SJSA1 (cell line): ENCODE data around the gene SLIT1. TPM values are rescaled to one million over a fixed set of nuclear protein-coding genes. Genes with fewer than 3 reads are reported as not detected.
A peak's percentile ranks its signal among the peaks of the same experiment; 100 is the strongest.

Experiments
- DNase-seq, 2 experiments: peaks; one replicate each; pipeline ENCODE4 v3.0.0-alpha.2; 2015 to 2020; ENCODE audit warnings: low spot score in 2 of 2, low read depth in 1 of 2
- H3K27ac ChIP-seq: fragments of 250-450 bp; sonication (Bioruptor Pico); 2 replicates; pipeline ENCODE4 v1.5.1; 2020; ENCODE audit warnings: mild to moderate bottlenecking, moderate library complexity
- H3K27me3 ChIP-seq: fragments of 250-450 bp; sonication (Bioruptor Pico); replicated peaks from 2 replicates; pipeline ENCODE4 v1.5.1; 2020; ENCODE audit warnings: mild to moderate bottlenecking, moderate library complexity
- H3K36me3 ChIP-seq: fragments of 250-450 bp; sonication (Bioruptor Pico); 2 replicates; pipeline ENCODE4 v1.5.1; 2020; ENCODE audit warnings: mild to moderate bottlenecking
- H3K4me1 ChIP-seq: fragments of 250-450 bp; sonication (Bioruptor Pico); replicated peaks from 2 replicates; pipeline ENCODE4 v1.6.1; 2021; ENCODE audit warnings: mild to moderate bottlenecking
- H3K4me3 ChIP-seq: fragments of 250-450 bp; sonication (Bioruptor Pico); 2 replicates; pipeline ENCODE4 v1.5.1; 2020; ENCODE audit warnings: mild to moderate bottlenecking
- H3K9me3 ChIP-seq: fragments of 250-450 bp; sonication (Bioruptor Pico); replicated peaks from 2 replicates; pipeline ENCODE4 v1.5.1; 2020; ENCODE audit warnings: mild to moderate bottlenecking
- total RNA-seq: library from RNA; depleted of rRNA; stranded (reverse); fragments of >200 nt; shearing (Covaris generic); gene quantifications from 2 replicates; pipeline ENCODE4 v1.2.3, GENCODE V29; 2014

The SLIT1 gene
- total RNA-seq, 1 experiment from 2014 or later = not detected

DNA sequence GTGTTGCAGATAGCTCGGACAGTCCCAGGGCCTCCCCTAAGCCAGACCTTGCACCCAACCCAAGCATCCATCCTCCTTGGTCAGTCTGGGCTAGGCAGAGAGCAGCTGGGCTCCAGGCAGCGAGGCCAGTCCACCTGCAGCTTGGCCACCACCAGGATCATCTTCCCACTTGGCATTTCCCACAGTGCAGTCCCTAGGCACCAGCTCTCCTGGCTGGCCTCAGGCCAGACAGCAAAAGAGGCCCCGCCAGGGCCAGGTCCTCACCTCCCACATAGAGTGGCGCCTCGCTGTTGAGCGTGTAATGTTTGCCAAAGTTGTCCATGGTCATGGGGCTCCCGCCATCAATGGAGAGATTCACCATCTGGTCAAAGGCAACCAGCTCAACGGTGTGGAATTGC is 182.0 kb downstream of the SLIT1 start:
- no peak overlapping the region for H3K27ac ChIP-seq
- H3K9me3 ChIP-seq = peaks cover 3% of the 10 kb centered on the region; the same call in 1 of the 2 replicates
- no peak for DNase-seq
- H3K4me3 ChIP-seq = no peak overlapping the region
- no peaks in the 10 kb centered on the region for H3K36me3 ChIP-seq
- no peaks in the 10 kb centered on the region for H3K27me3 ChIP-seq
- no peaks in the 10 kb centered on the region for H3K4me1 ChIP-seq

DNA sequence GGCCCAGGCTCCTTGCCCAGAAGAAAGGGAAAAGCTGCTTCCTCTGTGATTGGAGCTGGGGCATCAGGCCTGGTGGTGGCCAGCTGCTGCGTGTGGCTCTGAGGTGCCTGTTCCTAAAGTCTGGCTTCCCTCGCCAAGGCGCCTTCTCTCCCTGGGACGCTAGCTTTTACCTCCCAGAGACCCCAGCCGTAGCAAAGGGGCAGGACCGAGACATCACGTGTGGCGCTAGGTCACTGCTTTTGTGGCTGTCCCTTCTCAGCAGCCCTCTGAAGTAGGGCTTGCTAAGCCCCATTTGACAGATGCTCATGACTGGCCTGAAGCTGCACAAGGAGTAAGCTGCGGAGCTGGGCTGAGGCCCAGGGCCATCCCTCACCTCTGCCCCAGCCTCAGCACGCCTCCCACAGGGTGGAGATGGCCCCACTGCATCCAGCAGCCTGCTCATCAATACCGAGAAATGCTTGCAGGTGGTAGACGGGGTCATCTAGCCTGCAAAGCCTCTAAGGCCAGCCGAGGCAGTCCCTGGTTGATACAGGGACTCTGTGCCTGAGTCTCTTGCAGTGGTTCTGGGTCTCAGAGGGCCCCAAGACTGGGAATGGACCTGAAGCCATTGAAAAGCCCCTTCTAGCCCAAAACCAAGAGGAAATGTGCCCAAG is 182.5 kb downstream of the SLIT1 start:
- Histone ChIP-seq H3K36me3 (no peaks in the 10 kb centered on the region), H3K4me1 (no peaks in the 10 kb centered on the region), H3K9me3 (peaks cover 3% of the 10 kb centered on the region; the same call in 1 of the 2 replicates), H3K27ac (no peak overlapping the region), H3K27me3 (no peaks in the 10 kb centered on the region), H3K4me3 (no peak overlapping the region)
- no peak for DNase-seq

DNA sequence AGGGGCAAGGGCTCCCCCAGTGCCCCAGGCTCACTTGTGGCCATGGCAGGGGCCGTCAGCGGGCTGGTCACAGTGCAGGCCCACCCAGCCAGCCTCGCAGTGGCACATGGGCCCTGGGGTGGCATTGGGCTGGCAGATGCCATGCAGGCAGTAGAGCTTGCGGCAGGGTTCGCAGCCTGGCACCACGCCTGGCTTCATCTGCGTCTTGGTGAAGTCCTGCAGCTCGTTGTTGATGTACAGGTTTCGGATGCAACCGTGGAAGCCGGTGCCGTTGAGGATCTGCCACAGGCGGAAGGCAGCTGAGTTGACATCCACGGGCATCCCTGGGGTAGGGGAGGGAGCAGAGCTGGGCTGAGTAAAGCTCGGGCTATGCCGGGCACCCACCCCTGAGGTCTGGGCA is 183.1 kb downstream of the SLIT1 start:
- Histone ChIP-seq H3K27me3 (no peaks in the 10 kb centered on the region), H3K4me1 (no peaks in the 10 kb centered on the region), H3K9me3 (peaks cover 2% of the 10 kb centered on the region; the same call in 1 of the 2 replicates), H3K36me3 (no peaks in the 10 kb centered on the region), H3K4me3 (no peak overlapping the region), H3K27ac (no peak overlapping the region)
- no peak for DNase-seq

DNA sequence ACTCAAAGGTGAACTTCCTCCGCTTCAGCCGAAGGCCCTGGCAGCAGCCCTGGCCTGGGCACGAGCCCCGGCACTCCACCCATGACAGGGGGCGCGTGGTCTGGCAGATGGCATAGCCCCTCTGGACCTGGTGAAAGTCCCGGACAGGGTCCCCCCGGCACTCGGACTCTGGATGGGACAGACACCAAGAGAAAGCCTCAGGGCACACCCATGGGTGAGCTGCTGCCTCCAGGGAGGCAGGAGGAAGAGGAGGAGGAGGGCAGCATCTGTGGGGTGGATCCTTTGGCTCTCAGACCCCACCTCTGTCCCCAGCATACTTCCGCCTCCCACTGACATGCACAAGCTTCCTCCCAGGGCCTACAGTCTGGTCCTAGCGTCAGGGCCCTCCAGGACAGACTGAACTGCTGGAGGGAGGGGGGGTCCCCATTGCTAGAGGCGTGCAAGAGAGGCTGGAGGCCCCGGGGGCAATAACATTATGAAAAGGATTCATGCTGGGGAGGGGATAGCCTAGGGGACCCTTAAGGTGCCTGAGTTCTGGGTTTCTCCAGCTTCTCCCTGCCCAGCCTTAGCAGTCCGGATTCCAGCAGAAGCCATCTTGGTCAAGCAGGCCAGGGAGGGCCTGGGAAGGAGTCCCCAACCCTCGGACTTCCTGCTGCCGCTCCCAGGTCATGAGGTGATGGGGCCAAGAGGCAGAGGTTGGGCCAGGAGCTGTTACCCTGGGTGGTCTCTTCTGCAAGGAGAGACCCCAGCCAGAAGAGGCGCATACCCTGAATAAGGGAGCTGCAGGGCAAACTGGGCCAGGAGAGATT is 184.4 kb downstream of the SLIT1 start:
- Histone ChIP-seq H3K9me3 (no peaks in the 10 kb centered on the region; the same call in 1 of the 2 replicates), H3K27me3 (no peaks in the 10 kb centered on the region), H3K36me3 (no peaks in the 10 kb centered on the region), H3K4me1 (no peaks in the 10 kb centered on the region; the same call in 1 of the 2 replicates), H3K4me3 (no peak overlapping the region), H3K27ac (no peak overlapping the region)
- no peak for DNase-seq

DNA sequence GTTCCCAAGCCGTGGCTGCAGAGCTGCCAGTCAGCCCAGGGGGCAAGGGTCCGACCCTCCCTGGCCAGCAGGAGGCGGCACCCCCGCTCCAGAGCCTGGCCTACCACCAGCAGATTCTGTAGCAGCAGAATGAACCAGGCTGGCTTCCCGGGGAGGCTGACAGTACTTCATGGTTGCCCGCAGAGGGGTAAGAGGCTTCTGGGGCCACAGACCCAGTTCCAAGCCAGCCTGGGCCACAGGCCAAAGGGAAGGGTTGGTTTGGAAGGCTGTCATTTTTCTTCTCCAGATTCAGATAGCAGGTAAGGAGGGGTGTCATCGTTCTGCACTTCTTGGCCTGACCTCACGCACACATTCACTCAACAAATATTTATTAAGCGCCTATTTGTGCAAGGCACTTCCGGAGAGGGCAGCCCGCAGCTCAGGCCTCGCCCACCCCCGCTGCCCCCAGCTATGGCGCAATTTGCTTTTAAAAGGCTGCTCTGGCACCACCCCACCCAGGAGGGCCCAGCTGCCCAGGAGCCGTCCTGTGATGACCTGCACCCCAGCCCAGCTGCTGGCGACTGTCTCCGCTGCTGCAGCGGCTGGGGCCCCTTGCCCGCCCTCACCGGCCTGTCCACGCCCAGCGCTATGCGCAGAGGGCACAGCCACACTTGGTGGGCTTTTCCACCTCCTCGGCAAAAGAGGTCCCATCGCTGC is 185.1 kb downstream of the SLIT1 start:
- Histone ChIP-seq H3K36me3 (no peaks in the 10 kb centered on the region), H3K4me1 (peaks cover 3% of the 10 kb centered on the region), H3K9me3 (no peaks in the 10 kb centered on the region; the same call in 1 of the 2 replicates), H3K4me3 (no peak overlapping the region), H3K27me3 (no peaks in the 10 kb centered on the region), H3K27ac (no peak overlapping the region)
- DNase-seq = no peak

DNA sequence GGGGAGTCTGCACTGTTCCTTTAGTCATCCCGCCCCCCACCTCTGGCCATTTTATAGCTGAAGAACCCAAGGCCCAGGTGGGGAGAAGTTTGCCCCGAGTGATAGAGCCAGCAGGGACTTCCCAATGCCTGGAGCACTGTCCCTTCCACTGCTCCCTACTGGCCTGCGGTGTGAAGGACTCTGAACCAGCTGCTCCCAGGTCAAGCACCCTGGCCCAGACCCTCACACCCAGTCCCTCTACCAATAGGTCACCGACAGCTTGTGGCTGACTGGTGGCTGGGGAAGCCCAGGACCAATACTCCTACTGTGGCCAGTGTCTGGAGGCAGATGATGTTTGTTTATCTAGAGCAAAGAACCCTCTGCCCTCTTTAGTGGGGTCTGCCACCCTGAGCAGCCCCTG is 185.8 kb downstream of the SLIT1 start:
- Histone ChIP-seq H3K9me3 (no peaks in the 10 kb centered on the region; the same call in 1 of the 2 replicates), H3K27ac (no peak overlapping the region), H3K4me1 (peaks cover 3% of the 10 kb centered on the region), H3K27me3 (no peaks in the 10 kb centered on the region), H3K36me3 (no peaks in the 10 kb centered on the region), H3K4me3 (no peak overlapping the region)
- no peak for DNase-seq

DNA sequence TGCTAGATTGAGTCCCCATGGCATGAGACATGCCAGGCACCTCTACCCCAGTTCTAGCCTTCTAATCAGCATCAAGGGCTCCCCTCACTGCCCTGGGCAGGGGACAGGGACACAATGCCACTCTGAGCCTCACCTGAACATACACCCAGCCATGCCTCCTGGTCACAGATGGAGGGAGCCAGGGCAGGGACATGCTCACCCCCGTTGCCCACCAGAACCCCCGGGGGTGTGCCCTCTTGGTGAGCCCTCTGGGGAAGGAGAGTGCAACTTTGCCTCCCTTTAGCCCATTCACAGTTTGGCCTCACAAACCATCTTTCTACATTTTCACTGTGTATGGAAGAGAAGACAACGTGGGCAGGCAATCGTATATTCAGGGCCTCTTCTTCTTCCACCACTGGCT is 186.4 kb downstream of the SLIT1 start:
- no peaks in the 10 kb centered on the region; the same call in 1 of the 2 replicates for H3K9me3 ChIP-seq
- no peak overlapping the region for H3K4me3 ChIP-seq
- H3K27me3 ChIP-seq = no peaks in the 10 kb centered on the region
- H3K27ac ChIP-seq = no peak overlapping the region
- no peak for DNase-seq
- peaks cover 3% of the 10 kb centered on the region for H3K4me1 ChIP-seq
- H3K36me3 ChIP-seq = no peaks in the 10 kb centered on the region

DNA sequence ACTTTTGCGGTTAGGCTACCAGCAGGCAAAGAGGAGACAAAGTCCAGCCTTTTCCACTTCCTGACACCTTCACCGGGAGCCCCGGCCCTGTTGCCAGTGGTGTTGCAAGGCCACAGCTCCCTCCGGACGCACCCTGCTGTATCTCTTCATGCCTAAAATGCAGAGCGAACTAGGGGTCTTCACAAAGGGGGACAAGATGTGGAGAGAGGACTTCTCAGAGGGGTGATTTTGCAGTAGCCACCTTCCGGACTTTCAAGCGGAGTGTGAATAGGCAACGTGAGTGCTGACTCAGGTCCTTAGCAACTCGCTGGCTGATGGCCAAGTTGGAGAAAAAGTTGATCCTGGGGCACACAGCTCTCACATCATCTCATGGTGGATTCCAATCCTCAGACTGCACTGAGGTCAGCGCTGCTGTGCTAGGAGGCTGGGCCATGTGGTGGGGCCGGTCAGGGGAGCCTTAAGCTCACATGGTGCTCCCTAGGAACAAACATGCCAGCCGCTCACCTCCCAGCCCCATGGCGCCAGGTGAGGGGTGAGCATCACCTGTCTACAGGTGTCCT is 187.3 kb downstream of the SLIT1 start:
- Histone ChIP-seq H3K4me3 (no peak overlapping the region), H3K27ac (no peak overlapping the region), H3K4me1 (peaks cover 3% of the 10 kb centered on the region), H3K36me3 (no peaks in the 10 kb centered on the region), H3K27me3 (no peaks in the 10 kb centered on the region), H3K9me3 (no peaks in the 10 kb centered on the region)
- no peak for DNase-seq

DNA sequence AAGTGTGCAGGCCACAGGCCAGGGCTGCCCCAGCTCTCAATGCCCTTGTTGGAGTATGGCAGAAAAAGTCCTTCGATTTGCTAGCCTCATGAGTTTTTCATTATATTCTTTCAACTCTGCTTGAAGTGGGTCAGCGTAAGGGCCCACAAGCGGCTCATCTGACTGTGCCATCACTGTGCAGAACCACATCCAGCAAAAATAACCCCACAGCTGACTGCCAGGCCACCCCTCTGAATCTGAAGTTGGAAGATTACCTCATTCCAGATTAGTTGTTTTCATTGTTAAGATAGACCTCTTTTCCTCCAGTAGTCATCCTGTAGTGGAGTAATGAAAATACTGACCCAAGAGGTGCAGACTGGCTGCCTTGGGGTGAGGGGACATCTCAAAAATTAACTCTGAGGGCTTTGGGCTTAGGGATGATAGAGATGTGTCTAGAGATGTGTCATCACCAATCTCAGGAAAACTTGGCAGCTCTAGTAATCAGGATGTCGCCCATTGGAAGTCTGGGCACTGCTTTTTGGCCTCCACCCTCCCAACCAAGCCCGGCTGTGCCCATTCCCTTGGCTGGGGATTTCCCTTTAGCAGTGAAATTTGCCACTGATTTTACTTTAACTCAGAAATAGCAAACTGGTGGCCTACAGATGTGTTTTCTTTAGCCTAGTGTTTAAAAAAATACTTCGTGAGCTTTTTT is 189.3 kb downstream of the SLIT1 start:
- no peaks in the 10 kb centered on the region for H3K36me3 ChIP-seq
- no peaks in the 10 kb centered on the region for H3K27me3 ChIP-seq
- no peak for DNase-seq
- no peak overlapping the region for H3K4me3 ChIP-seq
- no peak overlapping the region for H3K27ac ChIP-seq
- peaks cover 20% of the 10 kb centered on the region for H3K4me1 ChIP-seq
- no peaks in the 10 kb centered on the region for H3K9me3 ChIP-seq

DNA sequence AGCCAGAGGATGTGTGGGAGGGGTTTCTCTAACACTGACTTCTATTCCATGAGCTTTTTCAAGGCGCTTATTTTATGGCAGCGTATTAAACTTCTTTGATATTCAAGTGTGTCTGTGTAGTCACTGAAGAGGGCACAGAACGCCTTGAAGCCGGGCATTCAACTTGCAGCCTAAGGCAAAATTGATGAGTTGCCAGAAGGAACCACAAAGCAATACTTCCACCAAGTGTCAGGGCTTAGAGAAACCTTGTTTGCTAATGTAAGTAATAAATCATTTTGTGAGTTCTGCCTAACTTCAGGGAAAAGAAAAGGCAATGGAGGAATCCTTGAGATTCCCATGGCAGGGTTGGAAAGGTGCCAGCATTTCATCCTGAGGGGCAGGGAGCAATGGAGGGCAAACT is 189.9 kb downstream of the SLIT1 start:
- Histone ChIP-seq H3K9me3 (no peaks in the 10 kb centered on the region), H3K36me3 (no peaks in the 10 kb centered on the region), H3K4me3 (no peak overlapping the region), H3K27ac (no peak overlapping the region), H3K27me3 (no peaks in the 10 kb centered on the region), H3K4me1 (peaks cover 26% of the 10 kb centered on the region)
- DNase-seq = peak in 1 of 2 experiments; percentile 14

DNA sequence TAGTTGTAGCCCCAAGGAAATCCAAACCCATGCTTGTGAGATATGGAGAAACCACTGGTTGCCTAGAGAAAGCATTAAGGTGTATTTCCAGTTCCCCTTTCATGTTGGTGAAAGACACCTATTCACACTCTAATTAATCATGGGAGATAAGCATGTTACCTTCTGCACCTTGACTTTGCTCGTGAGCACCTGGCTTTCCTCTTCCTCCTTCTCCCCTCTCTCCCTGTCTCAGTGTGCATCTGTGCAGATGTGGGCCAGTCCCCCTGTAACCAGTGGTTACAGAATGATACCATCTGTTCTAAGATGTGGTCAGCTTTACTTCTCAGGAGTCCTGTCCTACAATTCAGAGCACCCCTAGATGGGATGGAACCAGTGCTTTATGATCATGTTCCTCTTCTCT is 193.0 kb downstream of the SLIT1 start:
- Histone ChIP-seq H3K4me3 (no peak overlapping the region), H3K9me3 (no peaks in the 10 kb centered on the region), H3K4me1 (peaks cover 31% of the 10 kb centered on the region), H3K27me3 (no peaks in the 10 kb centered on the region), H3K36me3 (no peaks in the 10 kb centered on the region), H3K27ac (no peak overlapping the region)
- no peak for DNase-seq

DNA sequence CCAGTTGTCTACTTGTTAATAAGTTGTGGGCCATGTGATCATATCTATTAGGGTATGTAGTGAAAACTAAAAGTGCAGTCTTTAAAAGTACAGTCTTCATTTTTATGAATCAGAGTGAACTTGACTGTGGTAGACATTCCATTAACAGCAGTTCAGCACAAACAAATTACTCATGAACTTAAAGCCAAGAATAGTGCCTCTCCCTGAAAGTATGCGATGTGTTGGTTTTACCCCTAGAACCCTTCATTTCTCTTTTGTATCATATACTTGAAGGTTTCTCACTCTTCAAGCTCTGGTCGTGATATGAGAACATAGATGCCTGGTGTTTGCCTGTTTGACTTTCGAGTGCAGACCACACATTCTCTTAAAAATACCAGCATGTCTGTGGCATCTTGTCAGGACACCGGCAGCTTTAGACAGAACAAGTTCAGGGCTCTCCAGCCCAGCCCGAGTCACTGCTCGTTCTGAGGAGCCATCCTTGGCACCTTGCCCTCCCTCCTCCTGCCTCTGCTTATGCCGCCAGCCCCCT is 194.4 kb downstream of the SLIT1 start:
- no peaks in the 10 kb centered on the region for H3K36me3 ChIP-seq
- peaks cover 31% of the 10 kb centered on the region for H3K4me1 ChIP-seq
- no peaks in the 10 kb centered on the region for H3K9me3 ChIP-seq
- H3K27ac ChIP-seq = peak overlapping the region; percentile 14
- no peak overlapping the region for H3K4me3 ChIP-seq
- peak; percentile 81 for DNase-seq
- no peaks in the 10 kb centered on the region for H3K27me3 ChIP-seq

DNA sequence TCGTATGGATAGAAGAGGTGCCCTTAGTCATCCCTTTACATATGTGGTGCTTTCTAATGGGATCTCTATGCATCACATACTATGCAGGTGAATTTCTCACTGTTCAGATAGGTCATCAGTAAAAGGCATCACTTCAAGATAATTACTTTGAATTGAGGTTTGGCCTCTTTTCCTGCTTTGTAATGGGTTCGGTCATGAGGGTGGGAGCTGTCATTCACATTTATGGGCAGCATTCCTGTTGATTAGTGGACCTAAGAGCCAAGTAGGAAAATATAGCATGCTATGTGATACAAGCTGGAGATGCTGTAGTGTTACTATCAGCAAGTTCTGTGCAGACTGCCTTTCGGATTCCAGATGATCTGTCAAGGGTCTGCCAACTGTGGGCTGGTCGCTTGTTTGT is 197.3 kb downstream of the SLIT1 start:
- Histone ChIP-seq H3K27ac (no peak overlapping the region), H3K4me1 (peaks cover 28% of the 10 kb centered on the region)

More for the DNA sequence above, 197.3 kb downstream of the SLIT1 start:
- H3K4me3 ChIP-seq = no peak overlapping the region
- H3K36me3 ChIP-seq = no peaks in the 10 kb centered on the region
- no peaks in the 10 kb centered on the region for H3K9me3 ChIP-seq
- no peak for DNase-seq
- no peaks in the 10 kb centered on the region for H3K27me3 ChIP-seq
